Measurements from ENCODE around the gene C1orf141. TPM values are rescaled to one million over a fixed set of nuclear protein-coding genes. Genes with fewer than 3 reads are reported as not detected.
"Not testable (repeated sequence)": the region's sequence is repeated elsewhere in the genome, so short reads cannot be mapped to it uniquely, and the experiment has no call there.

The C1orf141 gene
- total RNA-seq, 1 experiment from 2014 or later: not detected

DNA sequence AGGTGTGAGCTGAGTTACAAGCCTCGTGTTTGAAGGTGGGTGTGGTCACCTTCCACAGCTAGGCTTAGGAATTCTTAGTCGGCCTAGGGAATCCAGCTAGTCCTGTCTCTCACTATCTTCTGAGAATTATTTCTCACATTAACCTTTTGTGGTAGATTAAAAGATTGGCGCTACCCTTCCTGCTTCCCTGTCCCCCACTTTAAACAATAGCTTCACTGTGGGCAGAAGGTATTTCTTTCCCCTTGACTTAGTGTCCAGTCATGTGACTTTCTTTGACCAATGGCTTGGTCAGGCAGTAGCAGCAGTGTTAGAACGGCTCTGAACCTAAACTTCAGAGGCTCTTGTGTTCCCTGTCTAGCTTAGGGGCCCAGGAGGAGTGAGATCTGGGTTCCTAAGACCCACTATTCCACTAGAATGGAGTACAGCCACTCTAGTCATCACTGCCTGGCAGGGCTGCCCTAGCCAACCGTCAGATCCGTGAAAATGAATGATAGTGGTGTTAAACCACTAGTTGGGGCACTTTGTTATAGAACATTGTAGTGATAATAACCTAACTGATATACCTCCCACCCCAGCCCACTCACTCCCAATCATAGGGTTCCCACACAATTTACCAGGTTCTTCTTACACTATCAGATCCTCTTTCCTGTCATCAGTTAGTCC is 13.9 kb upstream of the C1orf141 start:
- intact Hi-C loops (cut with micrococcal nuclease; ENCODE audit: unreplicated experiment): loop anchor here (1.0 to 5.0 kb wide), 4 partner anchors 152 to 383 kb away; no protein-coding TSS in a partner anchor
- peak; percentile 50 for DNase-seq
- peaks cover 39% of the 10 kb centered on the region for H3K27me3 Mint-ChIP-seq (ENCODE audit: unreplicated experiment)
- H3K9me3 Mint-ChIP-seq (ENCODE audit: low read depth, unreplicated experiment): no peaks in the 10 kb centered on the region
- no peaks in the 10 kb centered on the region for H3K36me3 Mint-ChIP-seq (ENCODE audit: insufficient read depth, unreplicated experiment)
- CTCF ChIA-PET: interaction anchor here (0.6 to 3.0 kb wide), 17 partner anchors 12 to 391 kb away, joined by 3 to 77 read pairs (median 4); partner anchors contain the start of gene SLC35D1
- H3K27ac Mint-ChIP-seq (ENCODE audit: unreplicated experiment): no peak overlapping the region
- no TSS peak for BruUV-seq (replicated peaks)
- no peak for TF ChIP-seq CTCF (IDR thresholded peaks at IDR 0.05; ENCODE audit: unreplicated experiment)
- peaks cover 18% of the 10 kb centered on the region for H3K4me1 Mint-ChIP-seq (ENCODE audit: low read depth, unreplicated experiment)
- peak overlapping the region; percentile 16 for H3K4me3 Mint-ChIP-seq (ENCODE audit: low read depth, unreplicated experiment)

DNA sequence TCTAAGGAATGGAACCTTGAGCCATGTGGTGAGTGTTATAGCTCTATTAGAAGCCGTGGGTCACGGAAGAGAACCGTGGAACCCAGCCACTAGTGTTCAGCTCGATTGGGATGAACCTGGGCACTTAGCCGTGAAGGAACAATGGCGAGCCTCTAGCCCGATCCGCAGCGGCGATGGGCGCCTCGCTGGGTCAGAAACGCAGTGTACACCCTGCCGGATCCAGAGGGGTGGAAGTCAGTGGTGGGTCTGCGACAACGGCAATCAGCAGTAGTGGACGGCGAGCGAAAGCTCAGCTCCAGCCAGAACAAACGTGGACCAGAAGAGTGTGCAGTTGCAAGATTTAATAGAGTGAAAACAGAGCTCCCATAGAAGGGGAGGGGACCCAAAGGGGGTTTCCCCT is 13.2 kb upstream of the C1orf141 start:
- Mint-ChIP-seq H3K4me1 (ENCODE audit: low read depth, unreplicated experiment) (peaks cover 18% of the 10 kb centered on the region), H3K27me3 (ENCODE audit: unreplicated experiment) (peaks cover 32% of the 10 kb centered on the region)
- H3K4me3 Mint-ChIP-seq (ENCODE audit: low read depth, unreplicated experiment); BruUV-seq (replicated peaks); DNase-seq; H3K9me3 Mint-ChIP-seq (ENCODE audit: low read depth, unreplicated experiment); H3K27ac Mint-ChIP-seq (ENCODE audit: unreplicated experiment); H3K36me3 Mint-ChIP-seq (ENCODE audit: insufficient read depth, unreplicated experiment): not testable (repeated sequence)
- intact Hi-C loops (cut with micrococcal nuclease; ENCODE audit: unreplicated experiment): loop anchor here (5.0 kb wide), 1 partner anchor 166 kb away; no protein-coding TSS in a partner anchor
- CTCF ChIA-PET: interaction anchor here (0.6 to 3.0 kb wide), 8 partner anchors 11 to 382 kb away, joined by 3 to 77 read pairs (median 10); partner anchors contain the start of gene SLC35D1

- BruUV-seq (replicated peaks): no TSS peak
- DNase-seq: no peak
- Mint-ChIP-seq H3K36me3 (ENCODE audit: insufficient read depth, unreplicated experiment) (no peaks in the 10 kb centered on the region), H3K9me3 (ENCODE audit: low read depth, unreplicated experiment) (no peaks in the 10 kb centered on the region), H3K27ac (ENCODE audit: unreplicated experiment) (no peak overlapping the region), H3K27me3 (ENCODE audit: unreplicated experiment) (peaks cover 18% of the 10 kb centered on the region), H3K4me1 (ENCODE audit: low read depth, unreplicated experiment) (peaks cover 18% of the 10 kb centered on the region), H3K4me3 (ENCODE audit: low read depth, unreplicated experiment) (no peak overlapping the region)
- no peak for TF ChIP-seq CTCF (IDR thresholded peaks at IDR 0.05; ENCODE audit: unreplicated experiment)
- intact Hi-C loops (cut with micrococcal nuclease; ENCODE audit: unreplicated experiment): loop anchor here (5.0 kb wide), 1 partner anchor 164 kb away; no protein-coding TSS in a partner anchor
- CTCF ChIA-PET: no interaction called here
Measured at GRCh38 chr1:67146539-67146938, 11.8 kb upstream of the C1orf141 start.

- no peaks in the 10 kb centered on the region for H3K9me3 Mint-ChIP-seq (ENCODE audit: low read depth, unreplicated experiment)
Measured at GRCh38 chr1:67146101-67146500, 11.3 kb upstream of the C1orf141 start.

More at GRCh38 chr1:67146101-67146500, 11.3 kb upstream of the C1orf141 start:
- H3K36me3 Mint-ChIP-seq (ENCODE audit: insufficient read depth, unreplicated experiment): no peaks in the 10 kb centered on the region
- H3K4me3 Mint-ChIP-seq (ENCODE audit: low read depth, unreplicated experiment): no peak overlapping the region
- CTCF ChIA-PET: interaction anchor here (0.5 kb wide), 1 partner anchor 1470 kb away, joined by 4 read pairs; no protein-coding TSS in a partner anchor
- intact Hi-C loops (cut with micrococcal nuclease; ENCODE audit: unreplicated experiment): loop anchor here (5.0 kb wide), 1 partner anchor 164 kb away; no protein-coding TSS in a partner anchor
- DNase-seq: no peak
- BruUV-seq (replicated peaks): no TSS peak
- no peak overlapping the region for H3K27ac Mint-ChIP-seq (ENCODE audit: unreplicated experiment)
- no peak for TF ChIP-seq CTCF (IDR thresholded peaks at IDR 0.05; ENCODE audit: unreplicated experiment)
- peaks cover 14% of the 10 kb centered on the region for H3K27me3 Mint-ChIP-seq (ENCODE audit: unreplicated experiment)
- H3K4me1 Mint-ChIP-seq (ENCODE audit: low read depth, unreplicated experiment): peaks cover 18% of the 10 kb centered on the region

Data from Calu3 (cell line).